ENCODE data around the gene PRKCA. TPM values are rescaled to one million over a fixed set of nuclear protein-coding genes. Genes with fewer than 3 reads are reported as not detected.

PRKCA gene
- total and polyA plus RNA-seq, 9 of the 15 experiments (the other 6 are each of a cell fraction or from before 2014, with no cell fraction given), result 3.2 to 33.0 (median 17.8) TPM

DNA sequence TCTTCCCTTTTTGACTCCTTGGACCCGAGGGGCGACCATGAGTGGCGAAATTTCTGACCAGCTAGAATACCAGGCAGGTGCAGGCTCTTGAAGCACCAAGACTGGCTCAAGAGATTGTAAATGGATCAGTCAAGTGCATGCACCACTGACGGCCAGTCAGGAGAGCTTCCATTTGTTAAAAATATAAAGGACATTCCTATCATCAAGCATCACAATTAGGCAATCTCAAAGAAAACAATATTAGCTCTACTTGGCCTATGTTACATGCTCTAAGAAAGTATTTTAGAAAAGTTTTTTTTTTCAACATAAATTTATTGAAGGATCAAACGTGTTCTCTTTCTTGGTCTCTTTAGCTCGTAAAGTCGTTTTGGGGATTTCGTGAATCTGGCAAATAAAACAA is 1.5 kb upstream of the PRKCA start:
- intact Hi-C loops (cut with micrococcal nuclease) (loop anchor here (5.0 to 10.0 kb wide), 4 partner anchors 104 to 266 kb away; no protein-coding TSS in a partner anchor), in situ Hi-C loops (cut with MboI) (no loop called here)
- peaks cover 3% of the 10 kb centered on the region; the same call in 1 of the 3 replicates for H3K36me3 ChIP-seq (ENCODE audit: control insufficient read depth, insufficient read depth, low read length)
- H3K9ac ChIP-seq (ENCODE audit: insufficient read depth in 1 of 2, low read depth in 2 of 2, low read length in 2 of 2), result no peak overlapping the region
- WGBS (ENCODE audit: insufficient coverage, low coverage, missing lambda C conversion rate), result 76% methylated on average over 8 of the region's 8 CpGs
- BruUV-seq (replicated peaks), result no TSS peak
- H3K4me3 ChIP-seq, result no peak overlapping the region; the same call in 1 of the 2 replicates
- ATAC-seq, result no peak
- ChIA-PET POLR2A (interaction anchor here (0.5 kb wide), 1 partner anchor 20 kb away, joined by 3 read pairs; no protein-coding TSS in a partner anchor), CTCF (ENCODE audit: low intra/inter-chr PET ratio) (no interaction called here)
- peaks cover 18 to 34% of the 10 kb centered on the region in 2 experiments; a peak in 4 of 5 replicates for H3K4me1 ChIP-seq (replicated peaks in 1 of 2; ENCODE audit: control insufficient read depth in 2 of 2, insufficient read depth in 2 of 2, low read length in 2 of 2)
- peaks cover 38% of the 10 kb centered on the region for H3K79me2 ChIP-seq (ENCODE audit: control insufficient read depth, insufficient read depth, low read length)
- H4K20me1 ChIP-seq (replicated peaks; ENCODE audit: control insufficient read depth, insufficient read depth, low read length), result no peaks in the 10 kb centered on the region
- no peak overlapping the region for H3K27ac ChIP-seq (ENCODE audit: extremely low read depth, low read depth, low read length)
- DNase-seq (ENCODE audit: extremely low read depth in 1 of 4, low spot score in 3 of 4), result no peak
- H3K9me3 ChIP-seq (replicated peaks; ENCODE audit: control insufficient read depth, insufficient read depth, low read depth, low read length), result no peaks in the 10 kb centered on the region
- H3K9me1 ChIP-seq (ENCODE audit: control insufficient read depth, insufficient read depth, low read length), result no peaks in the 10 kb centered on the region
- H3K4me2 ChIP-seq (ENCODE audit: insufficient read depth, low read length), result no peak overlapping the region; the same call in 1 of the 2 replicates
- no peak overlapping the region for H2AFZ ChIP-seq (ENCODE audit: low read depth, low read length)
- TF ChIP-seq NCOA4 (IDR thresholded peaks at IDR 0.05; ENCODE audit: partially characterized antibody) (no peak), MBD2 (IDR thresholded peaks at IDR 0.05; ENCODE audit: borderline replicate concordance, low read depth) (no peak), MXI1 (IDR thresholded peaks at IDR 0.05; ENCODE audit: low read depth, low read length) (no peak), ADNP (tag; IDR thresholded peaks at IDR 0.05) (no peak), SMC3 (conservative IDR thresholded peaks at IDR 0.05; ENCODE audit: insufficient read depth, low read depth, low read length) (no peak), CBX5 (IDR thresholded peaks at IDR 0.05; ENCODE audit: borderline replicate concordance, low read depth) (no peak), ZKSCAN3 (CRISPR knock-in tag; IDR thresholded peaks at IDR 0.05) (no peak), ZNF347 (CRISPR knock-in tag; IDR thresholded peaks at IDR 0.05; ENCODE audit: low read depth) (no peak)
- TF ChIP-seq, protein P1, sequence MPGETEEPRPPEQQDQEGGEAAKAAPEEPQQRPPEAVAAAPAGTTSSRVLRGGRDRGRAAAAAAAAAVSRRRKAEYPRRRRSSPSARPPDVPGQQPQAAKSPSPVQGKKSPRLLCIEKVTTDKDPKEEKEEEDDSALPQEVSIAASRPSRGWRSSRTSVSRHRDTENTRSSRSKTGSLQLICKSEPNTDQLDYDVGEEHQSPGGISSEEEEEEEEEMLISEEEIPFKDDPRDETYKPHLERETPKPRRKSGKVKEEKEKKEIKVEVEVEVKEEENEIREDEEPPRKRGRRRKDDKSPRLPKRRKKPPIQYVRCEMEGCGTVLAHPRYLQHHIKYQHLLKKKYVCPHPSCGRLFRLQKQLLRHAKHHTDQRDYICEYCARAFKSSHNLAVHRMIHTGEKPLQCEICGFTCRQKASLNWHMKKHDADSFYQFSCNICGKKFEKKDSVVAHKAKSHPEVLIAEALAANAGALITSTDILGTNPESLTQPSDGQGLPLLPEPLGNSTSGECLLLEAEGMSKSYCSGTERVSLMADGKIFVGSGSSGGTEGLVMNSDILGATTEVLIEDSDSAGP (CRISPR knock-in tag; IDR thresholded peaks at IDR 0.05), result no peak
- no peak for FAIRE-seq
- no peaks in the 10 kb centered on the region for H3K27me3 ChIP-seq (ENCODE audit: control insufficient read depth in 2 of 2, insufficient read depth in 2 of 2, low read length in 2 of 2)

All from K562 (cell line).